GM08714 (cell line): ENCODE data around the gene SPRED2.

Source experiments
- H3K4me3 ChIP-seq: fragments of 200-500 bp; sonication (Bioruptor generic); 2 replicates; pipeline ENCODE4 v1.5.1; 2014; ENCODE audit warnings: mild to moderate bottlenecking, low read length, inconsistent platforms
- ZNF274 ChIP-seq: IDR thresholded peaks from 2 replicates; pipeline ENCODE4 v1.6.1; 2012; ENCODE audit warnings: mild to moderate bottlenecking, low read depth, low read length

SPRED2 gene

GRCh38 chr2:65361623-65362022, 70.8 kb downstream of the SPRED2 start:
- H3K4me3 ChIP-seq, result no peak overlapping the region
- TF ChIP-seq ZNF274, result no peak

GRCh38 chr2:65360441-65360840, 72.0 kb downstream of the SPRED2 start:
- no peak for TF ChIP-seq ZNF274
- no peak overlapping the region for H3K4me3 ChIP-seq

- no peak overlapping the region for H3K4me3 ChIP-seq
- TF ChIP-seq ZNF274, result no peak
These were observed 73.6 kb downstream of the SPRED2 start for GRCh38 chr2:65358678-65359400.

- TF ChIP-seq ZNF274, result no peak
- H3K4me3 ChIP-seq, result no peak overlapping the region; the same call in 1 of the 2 replicates
These were observed 74.5 kb downstream of the SPRED2 start for GRCh38 chr2:65357959-65358294.

- H3K4me3 ChIP-seq, result peak overlapping the region; percentile 34; the same call in 1 of the 2 replicates
- no peak for TF ChIP-seq ZNF274
These were observed 75.1 kb downstream of the SPRED2 start for GRCh38 chr2:65357095-65357958.

- TF ChIP-seq ZNF274, result no peak
- no peak overlapping the region for H3K4me3 ChIP-seq
These were observed 77.1 kb downstream of the SPRED2 start for GRCh38 chr2:65355186-65355831.

GRCh38 chr2:65354773-65355172, 77.6 kb downstream of the SPRED2 start:
- no peak overlapping the region for H3K4me3 ChIP-seq
- TF ChIP-seq ZNF274, result no peak

GRCh38 chr2:65353927-65354326, 78.5 kb downstream of the SPRED2 start:
- TF ChIP-seq ZNF274, result no peak
- H3K4me3 ChIP-seq, result no peak overlapping the region

GRCh38 chr2:65353046-65353445, 79.4 kb downstream of the SPRED2 start:
- no peak for TF ChIP-seq ZNF274
- no peak overlapping the region for H3K4me3 ChIP-seq

- no peak for TF ChIP-seq ZNF274
- H3K4me3 ChIP-seq, result no peak overlapping the region
These were observed 80.3 kb downstream of the SPRED2 start for GRCh38 chr2:65351948-65352595.

- no peak for TF ChIP-seq ZNF274
- no peak overlapping the region for H3K4me3 ChIP-seq
These were observed 81.0 kb downstream of the SPRED2 start for GRCh38 chr2:65351234-65351947.

- TF ChIP-seq ZNF274, result no peak
- no peak overlapping the region for H3K4me3 ChIP-seq
These were observed 81.7 kb downstream of the SPRED2 start for GRCh38 chr2:65350651-65351056.

- no peak for TF ChIP-seq ZNF274
- H3K4me3 ChIP-seq, result no peak overlapping the region
These were observed 82.5 kb downstream of the SPRED2 start for GRCh38 chr2:65349863-65350262.

- TF ChIP-seq ZNF274, result no peak
- no peak overlapping the region for H3K4me3 ChIP-seq
These were observed 84.5 kb downstream of the SPRED2 start for GRCh38 chr2:65347913-65348312.
